Effector CD4-positive, alpha-beta T cell (primary cell): ENCODE data around the gene BLTP3B.

Experiments used
- DNase-seq: peaks from one replicate; pipeline ENCODE4 v3.0.0-alpha.2; 2020

Gene BLTP3B

DNA sequence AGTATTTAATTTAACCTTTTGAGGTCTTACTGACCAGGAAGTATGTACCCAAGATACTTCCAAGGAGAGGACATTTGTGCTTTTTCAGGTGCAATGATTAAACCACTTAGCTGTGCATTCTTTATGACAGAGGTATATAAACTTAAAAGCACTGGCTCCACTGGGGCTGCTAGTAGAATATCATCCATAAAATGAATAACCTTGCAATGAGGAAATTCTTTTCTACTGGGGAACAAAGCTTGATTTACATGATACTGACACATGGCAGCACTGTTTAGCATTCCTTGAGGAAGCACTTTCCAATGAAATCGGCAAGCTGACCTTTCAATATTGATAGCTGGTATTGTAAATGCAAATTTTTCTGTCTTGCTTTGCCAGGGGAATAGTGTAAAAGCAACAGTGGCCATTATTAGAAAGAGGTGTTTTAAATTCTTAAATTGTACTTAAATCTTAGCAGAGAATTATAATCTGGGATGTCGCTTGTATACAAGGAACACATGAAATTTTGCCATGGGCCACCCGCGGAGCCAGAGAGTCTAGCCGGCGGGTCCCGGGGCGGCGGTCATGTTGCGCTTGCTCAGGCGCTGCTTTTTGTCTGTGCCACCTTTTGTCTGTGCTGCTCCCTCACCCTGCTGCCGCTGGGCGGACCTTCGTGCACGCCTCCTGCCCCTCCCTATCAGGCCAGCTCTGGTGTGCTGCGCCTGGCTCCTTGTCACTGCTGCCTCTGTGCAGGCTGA lies 20.9 kb upstream of the BLTP3B start:
- peak; percentile 54 for DNase-seq

DNA sequence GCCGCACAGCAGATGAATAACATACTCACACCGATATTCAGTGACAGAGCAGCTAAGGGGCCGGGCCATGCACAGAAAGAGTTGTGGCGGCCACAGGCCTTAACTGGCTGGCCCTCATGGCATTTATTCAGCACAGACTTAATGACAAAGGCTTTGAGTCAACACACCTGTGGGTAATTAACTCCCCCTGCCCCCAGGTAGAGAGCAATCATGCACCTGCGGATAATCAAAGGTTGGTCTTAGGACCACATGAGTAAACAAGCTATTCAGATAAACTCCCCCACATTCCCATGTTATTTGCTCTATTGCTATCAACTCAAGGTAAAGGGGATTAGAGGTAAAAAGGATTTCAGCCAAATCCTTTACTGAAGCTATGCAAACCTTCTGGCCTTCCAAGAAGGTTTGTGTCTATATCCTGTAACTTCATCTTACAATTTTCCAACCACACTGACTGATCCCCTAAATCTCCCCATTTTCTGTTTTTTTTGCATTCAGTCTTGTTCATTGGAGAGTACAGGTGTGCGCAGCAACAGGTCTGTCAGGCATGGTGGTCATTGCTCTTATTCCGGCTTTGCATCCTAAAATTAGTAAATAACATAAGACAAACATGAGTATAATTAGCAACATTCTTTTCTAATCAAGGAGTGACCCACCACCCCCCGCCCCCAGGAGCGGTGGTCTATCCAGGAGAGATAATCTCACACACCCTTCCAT lies 16.9 kb upstream of the BLTP3B start:
- DNase-seq, result no peak

DNA sequence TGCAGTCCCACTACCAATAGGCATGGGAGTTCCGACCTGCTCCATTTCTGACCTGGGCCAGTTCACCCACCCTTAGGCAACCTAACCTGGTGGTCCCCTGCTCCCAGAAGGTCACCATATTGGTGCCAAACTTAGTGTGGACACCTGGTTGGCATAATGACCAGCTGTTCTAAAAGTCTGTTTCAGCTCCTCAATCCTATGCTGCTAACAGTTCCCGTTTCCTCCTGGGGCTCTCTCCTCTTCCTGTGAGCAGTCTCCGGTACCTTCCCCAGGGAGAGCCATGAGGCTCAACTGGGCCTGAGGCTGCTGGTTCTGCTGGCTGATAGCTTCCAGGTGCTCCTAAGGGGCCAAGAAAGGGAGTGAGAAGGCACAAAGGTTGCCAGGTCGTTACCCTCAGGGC lies 15.9 kb upstream of the BLTP3B start:
- no peak for DNase-seq

DNA sequence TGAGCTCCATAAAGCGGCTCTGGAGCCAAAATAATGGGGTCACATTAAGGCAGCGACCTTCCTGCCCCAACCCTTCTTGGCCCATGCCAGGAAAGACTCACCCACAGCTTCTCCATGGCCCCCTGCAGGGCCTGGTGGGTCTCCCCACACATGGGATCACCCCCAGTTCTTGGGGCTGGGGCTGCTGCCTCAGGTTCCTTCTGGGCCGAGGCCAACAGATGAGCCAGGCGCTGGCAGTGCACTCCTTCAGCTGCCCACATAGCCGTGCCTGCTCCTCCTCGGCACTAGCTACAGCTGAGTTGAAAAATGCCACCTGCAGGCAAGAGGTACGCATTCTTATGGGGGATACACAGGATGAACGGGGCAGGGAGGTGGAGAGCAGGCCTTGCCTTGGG lies 14.8 kb upstream of the BLTP3B start:
- DNase-seq, result no peak

DNA sequence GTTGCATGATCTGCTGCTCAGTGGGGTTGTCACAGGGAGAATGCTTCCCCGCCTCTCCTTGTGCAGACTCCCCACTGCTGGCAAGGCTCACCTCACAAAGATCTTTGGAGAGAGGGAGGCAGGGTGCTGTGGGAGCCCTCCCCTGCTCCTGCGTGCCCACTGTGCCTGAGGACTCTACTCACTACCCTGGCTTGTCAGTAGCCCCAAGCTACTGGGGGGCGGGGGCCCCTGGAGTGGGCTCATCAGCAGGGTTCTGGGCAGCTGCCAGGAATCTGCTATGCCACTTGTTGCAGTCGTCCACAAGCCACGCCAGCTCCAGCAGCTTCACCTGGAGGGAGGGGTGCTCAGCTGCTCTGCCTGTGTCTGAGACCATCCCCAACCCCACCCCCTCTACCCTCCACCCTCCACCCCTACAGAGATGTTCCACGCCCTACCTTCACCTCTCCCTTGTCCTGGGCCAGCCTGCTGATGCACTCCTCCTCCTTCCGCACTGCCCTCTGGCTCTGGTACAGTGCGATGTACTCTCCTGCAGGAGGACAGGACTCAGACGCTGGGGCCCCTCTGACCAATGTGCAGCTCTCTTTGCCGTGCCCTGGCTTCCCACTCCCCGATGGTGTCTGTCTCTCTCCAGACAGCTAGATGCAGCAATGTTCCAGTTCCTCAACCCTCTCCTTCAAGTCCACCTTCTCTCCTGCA lies 14.2 kb upstream of the BLTP3B start:
- no peak for DNase-seq

DNA sequence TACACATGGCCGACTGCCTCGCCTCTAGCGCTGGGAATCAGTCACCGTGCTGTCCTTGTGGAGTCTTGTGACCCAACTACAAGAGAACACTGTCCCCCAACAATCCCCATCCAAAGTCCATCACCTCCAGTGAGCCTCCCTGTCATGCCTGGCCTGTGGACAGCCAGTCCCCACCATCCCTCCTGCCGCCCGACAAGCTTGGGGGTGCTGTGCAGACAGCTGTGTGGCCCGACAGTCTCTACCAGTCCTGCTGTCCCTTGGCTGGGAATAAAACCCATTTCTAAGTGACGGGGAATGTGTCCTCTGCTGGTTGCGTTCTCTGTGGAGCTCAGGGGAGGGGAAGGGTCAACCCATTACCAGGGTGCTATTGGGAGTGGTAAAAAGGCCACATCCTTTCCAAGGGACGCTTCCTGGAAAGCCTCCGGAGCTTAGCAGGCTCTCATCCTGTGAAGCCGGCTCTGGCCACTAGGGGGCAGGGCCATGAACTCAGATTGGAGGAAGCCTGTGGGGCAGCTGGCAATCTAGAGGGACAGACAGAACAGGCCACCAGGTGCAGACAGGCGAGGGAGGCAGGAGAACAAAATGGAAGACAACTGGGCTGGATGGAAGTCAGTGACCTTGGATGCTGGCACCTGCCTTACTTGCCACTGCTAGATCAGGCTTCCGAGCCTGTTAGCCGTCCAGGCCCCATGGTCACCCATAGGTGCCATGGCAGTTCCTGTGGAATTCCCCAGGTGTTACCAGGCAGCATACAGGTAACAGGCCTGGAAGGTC lies 12.0 kb upstream of the BLTP3B start:
- DNase-seq, result peak; percentile 70

DNA sequence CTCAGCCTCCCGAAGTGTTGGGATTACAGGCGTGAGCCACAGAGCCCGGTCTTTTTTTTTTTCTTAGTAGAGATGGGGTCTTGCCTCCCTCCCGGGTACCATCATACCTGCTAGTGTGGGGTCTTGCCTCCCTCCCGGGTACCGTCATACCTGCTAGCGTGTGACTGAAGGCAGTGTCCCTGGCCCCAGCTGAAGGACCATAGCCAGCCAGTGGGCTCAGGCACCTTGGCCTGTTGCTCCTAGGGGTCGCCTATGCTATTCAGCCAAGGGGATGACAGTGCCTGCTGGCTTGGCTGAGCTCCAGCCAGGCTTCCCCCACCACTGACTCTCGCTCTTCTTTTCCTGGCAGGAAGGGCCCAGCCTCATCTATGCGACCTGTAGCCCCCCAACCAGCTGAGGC lies 10.5 kb upstream of the BLTP3B start:
- DNase-seq, result no peak

DNA sequence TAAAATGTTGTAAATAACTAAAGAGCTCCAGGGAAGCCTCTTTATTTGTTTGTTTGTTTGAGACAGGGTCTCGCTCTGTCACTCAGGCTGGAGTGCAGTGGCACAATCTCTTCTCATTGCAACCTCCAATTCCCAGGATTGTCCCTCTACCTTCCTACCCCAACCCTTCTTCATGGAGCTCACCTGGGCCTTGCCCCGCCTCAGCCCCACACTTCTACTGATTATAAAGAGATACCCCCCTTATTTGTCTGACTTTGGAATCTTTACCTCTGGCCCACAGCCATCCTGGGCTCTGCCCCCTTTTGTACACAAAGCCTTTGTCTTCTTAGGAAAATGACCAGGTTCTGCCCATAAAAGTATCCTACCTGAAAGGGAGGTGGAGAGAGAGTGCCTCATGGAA lies 9.1 kb upstream of the BLTP3B start:
- no peak for DNase-seq

DNA sequence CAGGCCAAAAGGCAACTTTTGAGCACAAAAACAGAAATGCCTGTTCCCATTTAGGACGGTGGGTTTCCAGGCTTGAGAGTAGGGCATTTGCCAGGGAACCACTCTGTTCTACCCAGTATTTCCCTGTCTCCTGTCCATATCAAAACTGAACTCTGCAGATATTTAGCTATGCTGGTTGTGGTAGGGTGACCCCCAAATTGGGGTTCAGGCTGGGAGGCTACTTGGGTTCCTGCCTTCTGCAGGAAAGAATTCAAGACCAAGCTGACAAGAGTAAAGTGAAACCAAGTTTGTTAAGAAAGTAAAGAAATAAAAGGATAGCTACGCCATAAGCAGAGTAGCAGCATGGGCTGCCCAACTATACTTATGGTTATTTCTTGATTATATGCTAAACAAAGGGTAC lies 3.6 kb upstream of the BLTP3B start:
- no peak for DNase-seq

DNA sequence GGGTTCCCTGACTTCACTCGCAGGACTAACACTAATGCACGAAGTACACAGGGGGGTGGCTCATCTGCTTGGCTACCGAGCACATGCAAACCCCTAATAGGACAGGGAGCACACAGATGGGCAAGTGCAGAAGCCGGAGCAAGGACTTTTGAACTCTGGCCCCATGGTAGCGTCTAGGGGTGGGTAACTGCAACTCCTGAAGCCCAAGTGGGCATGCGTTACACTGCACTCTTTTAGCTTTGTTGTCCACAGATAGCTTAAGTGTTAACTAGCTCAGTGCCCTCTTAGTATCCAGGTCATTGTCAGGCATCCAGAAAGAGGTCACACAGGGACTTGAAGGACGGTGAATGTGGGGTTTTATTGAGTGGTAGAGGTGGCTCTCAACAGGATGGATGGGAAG lies 3.0 kb upstream of the BLTP3B start:
- no peak for DNase-seq

DNA sequence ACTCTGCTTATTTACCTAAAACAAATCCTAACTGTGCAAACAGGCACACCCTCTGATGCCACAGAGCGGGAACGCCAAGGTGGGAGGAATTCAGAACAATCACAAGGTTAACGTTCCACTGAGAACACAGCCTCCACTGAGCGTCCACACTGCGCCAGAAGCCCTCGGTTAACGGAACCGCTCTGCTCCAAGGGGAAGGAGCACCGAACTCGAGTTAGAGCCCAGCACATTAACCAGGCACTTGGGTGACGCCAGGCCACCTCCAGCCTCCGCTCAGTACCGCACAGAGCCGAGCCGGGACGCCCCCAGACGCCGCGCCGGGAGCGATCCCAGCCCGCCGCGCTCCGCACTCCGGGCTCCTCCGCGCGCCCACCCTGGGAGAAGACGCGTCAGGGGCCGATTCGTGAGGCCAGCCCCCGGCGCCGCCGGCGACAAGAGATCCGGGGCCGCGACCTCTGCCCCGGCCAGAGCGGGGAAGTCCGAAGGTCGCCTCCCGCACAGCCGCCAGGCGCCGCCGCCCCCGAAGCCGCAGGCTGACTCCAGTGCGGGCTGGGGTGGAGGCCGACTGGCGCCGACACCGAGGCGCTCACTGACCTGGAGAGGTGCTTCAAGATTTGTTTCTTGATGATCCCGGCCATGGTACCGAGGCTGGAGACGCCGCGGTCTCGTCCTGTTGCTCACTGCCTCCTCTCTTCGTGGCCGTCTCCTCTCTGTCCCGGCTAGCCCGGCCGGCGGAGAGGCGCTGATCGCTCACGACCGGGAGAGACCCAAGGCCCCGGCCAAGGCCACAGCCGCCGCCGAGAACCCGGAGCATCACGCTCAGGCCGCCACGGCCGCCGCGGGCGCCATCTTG lies 450 bp downstream of the BLTP3B start:
- peak; percentile 24 for DNase-seq

DNA sequence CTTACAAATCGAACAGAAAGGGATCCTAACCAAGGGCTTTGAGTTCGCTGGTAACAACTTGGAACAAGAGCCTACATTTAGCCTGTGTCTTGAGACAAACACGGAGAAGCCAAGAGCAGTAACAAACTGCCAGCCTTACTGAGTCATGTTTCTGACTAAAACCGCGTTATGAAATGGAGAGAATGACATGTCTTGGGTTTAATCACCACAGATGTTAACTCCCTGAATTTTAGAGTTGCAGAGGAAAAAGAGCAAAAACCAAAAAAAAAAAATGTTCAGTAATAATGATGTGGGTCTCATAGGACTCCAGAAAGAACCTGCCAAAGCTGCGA lies 1.0 kb downstream of the BLTP3B start:
- DNase-seq, result no peak

DNA sequence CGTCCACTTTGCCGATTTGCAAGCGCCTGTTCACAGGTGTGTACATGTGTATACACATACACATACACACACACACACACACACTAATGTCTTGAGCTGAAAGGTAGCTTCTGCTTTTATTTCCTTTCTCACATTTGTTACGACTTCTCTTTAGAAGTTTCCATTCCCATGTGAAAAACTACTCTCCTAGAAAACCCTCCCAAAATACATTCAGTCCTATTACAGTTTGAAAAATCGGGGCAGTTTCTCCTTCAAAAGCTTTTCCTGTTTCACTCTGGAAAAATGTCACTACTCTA lies 3.9 kb downstream of the BLTP3B start:
- DNase-seq, result no peak

DNA sequence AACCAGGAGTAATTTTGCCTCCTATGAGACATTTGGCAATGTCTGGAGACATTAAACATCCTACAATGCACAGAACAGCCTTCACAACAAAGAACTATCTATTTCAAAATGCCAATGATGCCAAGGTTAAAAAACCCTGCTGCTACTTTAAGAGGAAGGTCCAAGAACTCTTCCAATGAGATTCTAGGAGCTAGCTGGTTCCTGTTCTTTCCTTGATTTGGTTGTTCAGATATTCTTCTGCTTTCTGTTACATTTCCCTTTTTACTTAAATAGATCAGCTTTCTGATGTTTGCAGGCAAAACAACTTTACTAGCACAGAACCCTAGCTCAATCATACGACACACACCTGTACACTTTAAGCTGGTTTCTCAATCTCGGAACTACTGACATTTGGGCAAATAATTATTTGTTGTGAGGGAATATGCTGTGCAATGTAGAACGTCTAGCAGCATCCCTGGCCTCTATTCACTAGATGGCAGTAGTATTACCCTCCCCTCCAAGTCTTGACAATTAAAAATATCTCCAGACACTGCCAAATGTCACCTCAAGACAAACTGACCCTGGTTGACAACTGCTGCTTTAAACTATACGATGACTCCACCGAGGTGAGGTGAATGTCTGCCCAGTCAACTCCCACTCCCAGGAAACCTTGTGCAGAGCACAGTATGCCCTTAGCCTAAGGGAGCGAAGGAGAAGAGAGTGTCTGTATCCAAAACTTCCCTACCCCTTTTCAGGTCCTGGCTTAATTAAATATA lies 4.4 kb downstream of the BLTP3B start:
- DNase-seq, result no peak

DNA sequence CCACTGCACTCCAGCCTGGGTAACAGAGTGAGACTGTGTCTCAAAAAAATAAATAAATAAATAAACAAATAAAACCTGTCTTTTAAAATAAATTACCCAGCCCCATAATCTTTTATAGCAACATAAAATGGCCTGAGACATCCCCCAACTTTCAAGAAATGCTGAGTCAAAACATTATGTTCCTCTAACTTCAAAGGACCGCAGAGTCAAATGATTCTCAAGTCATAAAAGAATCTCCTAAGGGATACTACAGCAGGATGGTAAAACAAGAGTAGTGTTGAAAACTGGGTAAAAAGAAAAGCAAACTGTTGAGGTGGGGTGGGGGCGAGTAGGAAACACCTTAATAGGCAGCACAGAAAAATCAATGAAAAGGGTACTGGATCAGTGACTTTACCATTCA lies 9.5 kb downstream of the BLTP3B start:
- no peak for DNase-seq

DNA sequence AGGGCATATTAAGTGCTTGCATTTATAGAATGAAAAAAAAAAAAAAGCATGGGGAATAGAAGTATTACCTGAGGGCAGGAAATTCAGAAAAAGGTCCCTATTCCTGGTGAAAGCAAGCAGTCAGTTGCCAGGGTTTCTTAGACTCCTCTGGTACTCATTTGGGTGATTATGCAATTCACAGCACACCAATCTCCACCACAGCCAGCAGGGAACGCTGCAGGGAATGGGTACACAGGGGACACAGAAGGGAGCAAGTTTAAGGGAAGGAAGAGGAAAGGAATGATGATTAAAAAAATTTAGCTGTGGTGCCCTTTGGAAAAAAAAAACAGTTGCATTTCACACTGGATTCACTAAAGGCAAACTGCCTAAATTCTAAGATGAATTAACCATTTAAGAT lies 14.2 kb downstream of the BLTP3B start:
- DNase-seq, result no peak

DNA sequence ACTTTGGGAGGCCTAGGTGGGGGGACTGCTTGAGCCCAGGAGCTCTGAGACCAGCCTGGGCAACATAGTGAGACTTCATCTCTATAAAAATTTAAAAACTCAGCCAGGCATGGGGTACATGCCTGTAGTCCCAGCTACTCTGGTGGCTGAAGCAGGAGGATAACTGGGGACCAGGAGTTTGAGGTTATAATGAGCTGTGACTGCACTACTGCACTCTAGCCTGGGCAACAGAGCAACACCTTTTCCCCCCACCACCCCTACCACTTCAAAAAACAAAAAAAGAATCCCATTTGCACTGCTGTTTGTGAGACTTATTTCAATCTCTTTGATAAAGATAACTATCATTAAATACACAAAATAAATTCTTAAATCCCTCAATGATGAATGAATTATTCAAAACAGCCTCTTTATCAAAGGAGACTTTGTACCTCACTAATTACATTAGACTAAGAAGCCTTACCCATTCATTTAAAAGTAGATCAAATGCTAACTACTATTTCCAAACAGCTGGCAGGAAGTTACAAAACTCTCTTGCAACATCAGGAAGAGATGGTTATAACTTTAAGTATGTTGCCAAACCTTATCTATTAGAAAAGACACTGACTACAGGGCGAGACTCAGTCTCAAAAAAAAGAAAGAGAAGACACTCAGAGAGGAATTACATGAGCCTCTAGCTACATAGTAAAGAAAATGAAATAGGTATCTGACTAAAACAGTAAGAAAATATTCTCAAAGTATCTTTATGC lies 14.7 kb downstream of the BLTP3B start:
- no peak for DNase-seq

DNA sequence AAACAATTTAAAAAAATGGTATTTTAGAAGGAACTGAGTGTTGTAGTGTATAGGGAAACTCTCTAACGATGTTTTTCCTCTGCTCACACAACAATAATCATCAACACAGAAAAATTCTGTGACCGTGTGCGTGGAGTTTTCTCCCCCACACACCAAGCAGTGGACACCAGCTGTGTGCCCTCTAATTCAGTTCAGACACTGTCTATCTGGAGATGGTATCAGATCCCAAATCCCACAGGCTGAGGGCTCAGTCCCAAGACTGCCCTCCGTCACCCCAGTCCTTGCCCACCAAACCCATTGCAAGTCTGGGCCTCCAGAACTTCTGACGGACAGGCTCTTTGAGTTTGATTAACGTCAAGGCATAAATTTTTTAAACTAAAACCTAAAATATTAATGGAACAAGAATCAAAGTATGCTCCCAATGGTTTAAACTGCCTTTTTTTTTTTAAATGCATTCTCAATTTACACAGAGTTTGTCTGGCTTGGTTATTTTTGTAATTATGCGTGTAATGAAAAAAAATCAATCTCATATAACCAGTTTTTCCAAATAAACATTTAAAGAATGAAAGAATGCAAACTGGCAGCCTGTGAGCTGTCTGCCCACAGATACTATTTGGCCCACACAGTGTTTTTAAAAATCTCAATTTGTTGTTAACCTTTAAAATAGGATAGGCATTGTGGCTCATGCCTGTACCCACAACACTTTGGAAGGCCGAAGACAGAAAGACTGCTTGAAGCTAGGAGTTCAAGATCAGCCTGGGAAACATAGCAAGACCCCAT lies 19.2 kb downstream of the BLTP3B start:
- no peak for DNase-seq

DNA sequence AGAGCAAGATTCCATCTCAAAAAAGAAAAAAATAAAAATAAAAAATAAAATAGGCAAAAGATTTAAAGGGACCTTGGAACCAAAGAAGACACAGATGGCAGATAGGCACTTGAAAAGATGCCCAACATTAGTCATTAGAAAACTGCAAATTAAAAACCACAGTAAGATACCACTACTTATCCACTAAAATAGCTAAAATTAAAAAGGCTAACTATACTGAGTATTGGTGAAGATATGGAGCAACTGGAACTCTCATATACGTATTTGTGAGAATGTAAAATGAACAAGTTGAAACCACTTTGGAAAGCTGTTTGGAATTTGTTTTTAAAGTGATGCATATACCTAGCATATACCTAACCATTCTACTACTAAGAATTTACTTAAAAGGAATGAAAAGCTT lies 22.3 kb downstream of the BLTP3B start:
- no peak for DNase-seq

DNA sequence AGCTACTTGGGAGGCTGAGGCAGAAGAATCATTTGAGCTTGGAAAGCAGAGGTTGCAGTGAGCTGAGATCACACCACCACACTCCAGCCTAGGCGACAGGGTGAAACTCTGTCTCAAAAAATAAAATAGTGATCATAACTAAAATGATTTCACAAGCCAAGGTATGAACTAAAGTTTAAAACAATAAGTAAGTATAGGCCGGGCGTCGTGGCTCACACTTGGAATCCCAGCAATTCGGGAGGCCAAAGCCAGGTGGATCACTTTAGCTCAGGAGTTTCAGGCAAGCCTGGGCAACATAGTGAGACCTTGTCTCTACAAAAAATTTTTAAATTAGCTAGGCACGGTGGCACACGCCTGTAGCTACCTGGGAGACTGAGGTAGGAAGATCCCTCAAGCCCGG lies 27.4 kb downstream of the BLTP3B start:
- DNase-seq, result no peak
